Stimulated activated CD4-positive, alpha-beta T cell treated with anti-CD3 and anti-CD28 coated beads, Interleukin-4, amount 100 ng/mL, for 24 hours (primary cell): ENCODE measurements around the gene RCVRN.
"Not testable (repeated sequence)": the region's sequence is repeated elsewhere in the genome, so short reads cannot be mapped to it uniquely, and the experiment has no call there.

Experiments used
- DNase-seq: peaks from one replicate; pipeline ENCODE4 v3.0.0-alpha.2; 2020

RCVRN gene

DNA sequence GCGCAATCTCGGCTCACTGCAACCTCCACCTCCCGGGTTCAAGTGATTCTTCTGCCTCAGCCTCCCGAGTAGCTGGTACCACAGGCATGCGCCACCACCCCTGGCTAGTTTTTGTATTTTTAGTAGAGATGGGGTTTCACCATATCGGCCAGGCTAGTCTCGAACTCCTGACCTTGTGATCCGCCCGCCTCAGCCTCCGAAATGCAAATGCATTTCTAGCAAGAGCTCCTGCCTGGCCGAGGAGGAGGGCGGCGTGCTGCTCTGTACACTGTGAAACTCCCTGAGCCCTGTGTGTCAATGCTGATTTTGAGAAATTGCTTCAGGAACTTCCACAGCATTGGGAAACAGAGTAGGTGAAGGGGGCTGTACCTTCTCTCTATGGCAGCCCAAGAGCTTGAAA lies 16.1 kb upstream of the RCVRN start:
- not testable (repeated sequence) for DNase-seq

GRCh38 chr17:9918804-9919352 lies 13.8 kb upstream of the RCVRN start:
- DNase-seq: no peak

DNA sequence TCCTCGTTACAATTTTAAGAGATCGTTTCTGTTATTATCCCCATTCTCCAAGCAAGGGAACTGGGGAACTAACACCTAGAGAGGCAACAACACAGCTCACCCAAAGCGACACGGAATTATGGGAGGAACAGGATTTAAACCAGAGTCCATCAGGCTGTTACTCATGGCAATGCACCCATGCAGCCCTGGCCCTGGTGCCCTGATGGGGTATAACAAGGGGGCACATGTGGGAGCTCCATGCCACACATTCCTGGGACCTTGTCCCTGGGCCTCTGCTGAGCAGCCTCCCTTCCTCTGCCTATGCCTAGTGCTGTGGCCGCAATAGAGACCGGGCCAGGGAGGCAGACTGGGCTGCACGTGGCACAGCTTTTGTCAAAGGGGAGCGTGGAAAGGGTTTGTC lies 13.3 kb upstream of the RCVRN start:
- DNase-seq: no peak

DNA sequence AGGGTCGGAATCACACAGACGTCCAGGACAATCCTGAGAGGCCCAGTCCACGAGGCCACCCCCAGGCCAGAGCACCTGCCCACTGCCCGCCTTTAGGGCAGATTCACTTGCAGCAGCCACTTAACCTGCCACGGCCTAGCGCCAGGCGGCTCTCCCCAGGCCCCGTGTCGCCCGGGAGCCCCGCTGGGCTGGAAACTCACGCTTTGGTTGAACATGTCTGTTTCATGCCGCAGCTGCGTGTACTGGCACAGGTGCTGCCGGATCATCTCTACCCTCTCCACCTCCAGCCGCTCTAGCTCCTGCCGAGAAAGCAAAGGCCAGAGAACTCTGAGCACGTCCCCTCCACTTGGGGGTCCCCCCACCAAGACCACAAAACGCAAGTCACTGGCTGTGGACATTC lies 12.7 kb upstream of the RCVRN start:
- no peak for DNase-seq

GRCh38 chr17:9917131-9917530 lies 12.1 kb upstream of the RCVRN start:
- DNase-seq: no peak

DNA sequence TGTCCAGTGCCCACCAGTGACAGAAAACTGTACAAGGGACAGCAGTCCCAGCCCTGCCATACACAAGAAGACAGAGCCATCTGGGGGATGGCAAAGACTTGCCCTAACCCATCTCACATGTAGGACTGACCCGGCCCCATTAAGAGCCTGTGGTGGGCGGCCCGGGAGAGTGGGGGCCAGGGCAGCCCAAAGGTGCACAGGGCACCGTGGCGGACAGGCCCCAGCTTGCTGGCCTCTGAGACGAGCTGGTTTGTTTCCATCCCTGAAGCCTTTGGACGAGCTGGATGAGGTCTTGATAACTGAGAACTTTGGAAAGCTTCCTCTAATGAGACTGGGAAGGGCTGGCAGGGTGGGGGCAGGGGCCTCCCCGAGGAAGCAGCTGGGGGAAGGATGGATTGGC lies 11.0 kb upstream of the RCVRN start:
- DNase-seq: no peak

DNA sequence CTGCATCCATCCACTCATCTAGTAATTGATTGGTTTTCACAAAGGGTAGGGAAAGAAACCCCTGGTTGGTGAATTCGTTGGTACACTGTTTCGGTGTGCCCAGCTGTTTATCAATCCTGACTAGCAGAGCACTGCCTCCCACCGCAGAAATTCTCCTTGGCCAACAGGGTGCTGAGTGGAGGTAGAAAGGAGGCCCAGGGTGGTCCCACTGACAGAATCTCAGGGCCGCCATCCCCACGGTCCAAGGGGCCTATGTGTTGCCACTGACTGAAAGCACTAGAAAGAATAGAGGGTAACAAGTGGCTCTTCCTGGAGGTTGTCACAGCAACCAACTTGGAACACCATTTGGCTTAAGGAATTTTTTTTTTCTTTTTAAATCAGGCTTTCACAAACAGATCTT lies 8.4 kb upstream of the RCVRN start:
- DNase-seq: no peak

- no peak for DNase-seq
Measured at GRCh38 chr17:9912121-9913099, 7.3 kb upstream of the RCVRN start.

GRCh38 chr17:9911089-9911488 lies 6.0 kb upstream of the RCVRN start:
- no peak for DNase-seq

DNA sequence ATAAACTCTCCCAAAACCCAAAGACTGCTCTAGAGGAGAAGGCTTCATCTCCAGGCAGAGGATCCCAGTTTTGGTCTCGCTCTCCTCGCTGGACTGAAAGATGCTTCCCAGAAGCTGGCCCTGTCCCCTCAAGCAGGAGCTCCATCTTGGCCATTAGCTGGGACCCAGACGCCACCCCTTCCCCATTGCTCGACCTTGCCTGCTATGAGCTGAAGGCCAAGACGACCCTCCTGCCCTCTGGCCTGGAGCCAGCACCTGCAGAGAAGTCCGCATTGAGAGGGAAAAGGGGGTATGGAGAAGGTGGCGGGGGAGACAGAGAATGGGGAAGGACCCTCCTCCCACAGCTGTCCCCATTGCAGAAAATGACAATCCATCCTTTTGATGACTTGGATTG lies 3.6 kb upstream of the RCVRN start:
- DNase-seq: no peak

DNA sequence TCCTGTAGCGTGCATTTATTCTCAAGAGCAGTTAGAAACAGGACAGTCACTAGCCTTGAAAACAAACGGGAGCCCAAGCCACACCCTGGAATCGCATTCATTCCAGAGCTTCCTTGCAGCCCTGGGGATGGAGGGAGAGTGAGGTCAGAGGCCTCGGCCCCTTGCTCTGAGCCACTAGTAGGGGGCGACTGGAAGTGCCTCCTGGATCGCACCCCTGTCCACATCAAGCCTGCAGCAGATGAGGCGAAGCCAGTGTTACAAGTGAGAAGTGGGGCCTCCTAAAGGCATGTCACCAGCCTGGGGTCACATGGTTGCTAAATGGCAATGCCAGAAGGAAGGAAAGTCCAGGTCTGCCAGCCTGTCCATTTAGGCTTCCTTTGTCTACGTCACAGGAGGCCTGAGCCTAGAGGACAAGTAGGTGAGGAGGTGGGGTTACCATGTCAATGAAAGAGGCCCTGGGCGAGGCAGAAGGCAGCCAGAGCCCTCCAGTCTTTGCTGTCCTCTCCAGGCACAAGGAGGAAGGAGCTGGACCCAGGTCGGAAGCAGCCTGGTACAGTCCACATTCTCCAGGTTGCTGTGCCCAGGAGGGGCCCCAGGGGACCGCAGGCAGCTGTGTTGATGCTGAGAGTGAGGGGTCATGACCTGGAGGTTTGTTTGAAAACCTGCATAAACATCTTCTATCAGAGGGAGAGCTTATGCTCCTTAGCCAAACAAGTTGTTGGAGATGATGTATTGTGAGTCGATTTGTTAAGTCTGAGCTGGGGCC lies 3.0 kb upstream of the RCVRN start:
- no peak for DNase-seq

- DNase-seq: no peak
Measured at GRCh38 chr17:9907131-9907530, 2.1 kb upstream of the RCVRN start.

GRCh38 chr17:9906616-9907015 lies 1.5 kb upstream of the RCVRN start:
- DNase-seq: no peak

DNA sequence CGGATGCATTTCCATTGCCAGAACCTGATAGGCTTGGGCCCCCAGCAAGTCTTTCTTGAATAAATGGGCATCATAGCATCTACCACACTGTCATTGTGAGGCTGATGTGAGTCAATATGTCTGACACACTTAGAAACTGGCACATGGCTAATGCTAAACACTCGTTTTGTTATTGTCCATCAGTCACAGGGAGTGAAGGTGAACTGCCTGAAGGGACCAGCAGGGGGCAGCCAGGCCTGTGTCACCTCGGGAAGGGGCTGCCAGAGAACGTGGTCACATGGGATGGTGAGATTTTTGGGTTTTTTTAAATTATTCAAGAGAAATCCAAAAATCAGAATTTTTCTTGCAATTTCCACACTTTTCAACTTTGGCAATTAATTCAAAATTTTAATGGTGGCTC lies 831 bp upstream of the RCVRN start:
- DNase-seq: peak; percentile 5

DNA sequence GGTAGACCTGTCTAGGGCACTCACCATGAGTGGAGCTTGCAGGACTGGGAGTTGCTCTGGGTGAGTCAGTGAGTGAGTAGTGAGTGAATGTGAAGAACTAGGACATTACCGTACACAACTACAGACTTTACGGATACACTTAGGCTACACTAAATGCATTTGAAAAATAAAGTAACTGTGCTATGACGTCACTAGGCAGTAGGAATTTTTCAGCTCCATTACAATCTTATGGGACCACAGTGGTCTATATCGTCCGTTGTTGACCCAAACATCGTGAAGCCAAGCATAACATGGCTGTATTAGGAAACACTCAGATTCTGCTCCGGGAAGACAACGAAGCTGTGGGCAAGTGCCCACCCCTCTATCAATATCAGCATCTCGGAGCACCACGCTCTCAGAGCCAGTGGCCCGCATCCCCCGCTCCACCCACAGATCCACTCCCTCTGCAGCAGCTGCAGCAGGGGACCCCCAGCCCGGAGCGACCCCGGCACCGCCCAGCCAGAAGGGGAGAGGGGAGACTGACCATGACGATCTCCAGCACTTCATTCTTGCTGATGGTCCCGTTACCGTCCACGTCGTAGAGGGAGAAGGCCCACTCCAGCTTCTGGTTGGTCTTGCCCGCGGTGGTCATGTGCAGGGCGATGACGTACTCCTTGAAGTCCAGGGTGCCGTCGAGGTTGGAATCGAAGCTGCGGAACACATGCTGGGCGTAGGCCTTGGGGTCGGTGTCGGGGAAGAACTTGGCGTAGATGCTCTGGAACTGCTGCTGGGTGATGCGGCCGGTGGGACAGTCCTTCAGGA lies 594 bp downstream of the RCVRN start:
- no peak for DNase-seq

- no peak for DNase-seq
Measured at GRCh38 chr17:9902120-9902519, 3.0 kb downstream of the RCVRN start.

DNA sequence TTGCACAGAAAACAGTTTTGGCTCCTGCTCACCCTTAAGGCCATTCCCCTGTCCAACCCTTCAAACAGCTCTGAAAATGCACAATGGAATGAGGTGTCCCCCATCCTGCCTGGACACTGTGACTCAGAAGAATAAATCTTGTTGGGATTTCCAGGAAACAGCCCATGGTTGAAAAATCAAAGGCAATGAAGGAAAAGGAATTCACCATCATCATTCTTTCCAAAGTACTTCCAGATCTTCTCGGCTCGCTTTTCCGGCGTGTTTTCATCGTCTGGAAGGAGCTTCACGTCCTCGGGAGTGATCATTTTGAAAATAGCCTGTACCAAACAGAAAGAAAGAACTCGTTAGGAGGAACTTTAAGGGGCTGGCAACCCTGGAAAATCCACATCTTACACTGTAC lies 4.3 kb downstream of the RCVRN start:
- no peak for DNase-seq

DNA sequence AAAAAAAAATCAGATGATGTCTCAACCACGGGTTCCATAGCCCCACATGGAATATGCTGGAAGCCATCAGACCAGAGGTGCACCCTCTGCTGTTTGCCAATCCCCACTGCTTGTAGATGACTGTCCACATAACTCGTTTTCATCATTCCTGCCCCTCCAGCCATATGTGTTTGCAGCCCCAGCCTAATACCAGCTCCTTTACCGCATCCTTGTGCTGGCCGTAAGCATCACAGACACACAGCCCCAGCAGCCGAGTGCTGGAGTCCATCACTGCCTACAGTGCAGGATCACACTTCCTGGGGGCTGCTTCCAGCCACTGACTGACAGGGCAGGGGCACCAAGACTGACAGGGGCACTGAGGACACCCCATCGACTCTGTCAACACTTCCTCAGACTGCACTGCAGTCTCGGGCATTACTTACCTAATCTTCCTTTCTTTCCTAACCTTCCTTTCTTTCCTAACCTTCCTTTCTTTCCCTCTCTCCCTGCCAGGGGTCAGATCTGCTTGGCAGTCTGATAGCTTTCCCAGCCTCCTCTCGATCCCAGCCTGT lies 5.0 kb downstream of the RCVRN start:
- DNase-seq: no peak

DNA sequence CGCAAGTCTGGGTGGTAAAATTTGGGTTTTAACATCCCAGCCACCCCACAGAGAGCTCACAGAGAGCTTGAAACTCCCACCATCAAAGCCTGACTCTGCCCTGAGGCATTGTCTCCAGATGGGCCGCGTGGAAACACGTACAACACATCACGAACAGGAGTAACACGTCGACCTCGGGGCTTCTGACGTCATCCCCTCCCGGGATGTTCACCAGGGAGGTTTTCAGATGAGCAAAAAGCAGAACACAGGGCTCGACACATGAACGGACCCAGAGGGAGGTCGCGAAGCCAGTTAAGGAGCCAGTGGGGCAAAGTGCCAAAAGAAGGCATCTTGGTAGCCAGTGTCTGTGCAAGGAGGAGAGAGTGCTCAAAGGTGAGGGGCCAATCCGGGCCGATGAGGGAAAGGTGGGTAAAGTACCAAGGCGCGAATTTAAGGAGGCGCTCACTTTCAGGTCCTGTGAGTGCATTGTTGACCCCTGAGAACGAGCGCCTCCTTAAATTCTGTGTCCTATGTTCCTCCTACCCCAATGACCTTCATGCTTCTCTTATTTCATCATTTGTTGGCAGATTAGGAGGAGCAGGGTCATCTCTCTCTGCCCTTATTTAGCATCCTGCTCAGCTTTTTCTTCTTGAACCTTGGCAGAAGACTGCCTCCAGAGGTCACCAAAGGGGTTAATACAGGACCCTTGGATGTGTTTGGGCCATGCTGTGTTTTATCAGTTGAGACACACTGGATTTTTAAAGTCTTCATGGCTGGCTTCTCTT lies 5.6 kb downstream of the RCVRN start:
- DNase-seq: no peak

DNA sequence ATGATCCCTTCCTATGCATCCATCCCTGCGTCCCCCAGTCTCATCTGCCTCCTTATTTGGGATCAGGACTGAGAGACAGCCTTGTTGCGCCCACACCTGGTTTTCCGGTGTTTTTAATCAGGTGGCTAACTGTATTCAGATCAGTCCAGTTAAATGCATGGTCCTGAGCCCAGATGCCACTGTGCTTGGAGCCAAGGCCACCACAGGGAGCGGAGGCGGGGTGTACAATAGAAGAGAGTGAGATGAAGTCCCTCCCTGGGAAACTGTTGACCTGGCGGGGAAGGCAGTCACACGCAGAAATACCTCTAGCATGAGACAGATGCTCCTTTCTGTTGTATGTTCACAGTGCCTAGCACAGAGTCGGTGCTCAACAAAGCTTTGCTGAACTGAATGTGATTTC lies 6.3 kb downstream of the RCVRN start:
- DNase-seq: no peak

DNA sequence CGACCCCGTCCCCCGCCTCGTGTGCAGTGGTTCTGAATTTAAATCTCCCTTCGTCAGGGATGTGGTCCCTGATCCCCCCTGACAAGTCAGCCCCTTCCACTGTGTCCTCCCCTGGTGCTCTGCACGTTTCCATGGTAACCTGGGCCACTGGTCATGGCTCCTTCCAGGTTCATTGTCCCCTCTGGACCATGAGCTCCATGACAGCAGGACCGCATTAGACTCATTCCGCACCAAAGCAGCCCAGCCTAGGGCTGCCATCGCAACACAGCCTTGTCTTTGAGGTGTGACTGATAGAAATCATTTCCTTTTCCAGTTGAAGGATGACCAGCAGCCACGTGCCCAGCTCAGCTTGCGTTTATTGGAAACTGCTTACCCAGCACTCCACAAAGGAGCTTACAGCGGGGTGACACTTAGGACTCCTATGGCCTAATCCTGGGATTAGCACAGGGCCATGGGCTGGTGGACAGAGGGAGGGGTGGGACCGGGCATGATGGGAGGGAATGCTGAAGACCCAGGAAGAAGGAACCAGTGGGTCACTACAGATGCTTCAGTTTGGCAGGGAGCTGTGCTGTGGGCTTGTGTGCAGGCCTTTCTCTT lies 7.6 kb downstream of the RCVRN start:
- DNase-seq: no peak

GRCh38 chr17:9895923-9896322 lies 9.1 kb downstream of the RCVRN start:
- DNase-seq: no peak
